VCaP (cell line): Measurements from ENCODE around the gene CDKN2B.
A peak's percentile ranks its signal among the peaks of the same experiment; 100 is the strongest.

Experiments
- H3K27ac ChIP-seq: fragments of 450-650 bp; 2 replicates; pipeline ENCODE4 v1.5.1; 2017
- TF ChIP-seq, protein P1 (sequence below): fragments of 450-650 bp; conservative IDR thresholded peaks from 2 replicates; pipeline ENCODE4 v1.5.1; 2017; ENCODE audit warnings: mild to moderate bottlenecking, moderate library complexity

The CDKN2B gene

DNA sequence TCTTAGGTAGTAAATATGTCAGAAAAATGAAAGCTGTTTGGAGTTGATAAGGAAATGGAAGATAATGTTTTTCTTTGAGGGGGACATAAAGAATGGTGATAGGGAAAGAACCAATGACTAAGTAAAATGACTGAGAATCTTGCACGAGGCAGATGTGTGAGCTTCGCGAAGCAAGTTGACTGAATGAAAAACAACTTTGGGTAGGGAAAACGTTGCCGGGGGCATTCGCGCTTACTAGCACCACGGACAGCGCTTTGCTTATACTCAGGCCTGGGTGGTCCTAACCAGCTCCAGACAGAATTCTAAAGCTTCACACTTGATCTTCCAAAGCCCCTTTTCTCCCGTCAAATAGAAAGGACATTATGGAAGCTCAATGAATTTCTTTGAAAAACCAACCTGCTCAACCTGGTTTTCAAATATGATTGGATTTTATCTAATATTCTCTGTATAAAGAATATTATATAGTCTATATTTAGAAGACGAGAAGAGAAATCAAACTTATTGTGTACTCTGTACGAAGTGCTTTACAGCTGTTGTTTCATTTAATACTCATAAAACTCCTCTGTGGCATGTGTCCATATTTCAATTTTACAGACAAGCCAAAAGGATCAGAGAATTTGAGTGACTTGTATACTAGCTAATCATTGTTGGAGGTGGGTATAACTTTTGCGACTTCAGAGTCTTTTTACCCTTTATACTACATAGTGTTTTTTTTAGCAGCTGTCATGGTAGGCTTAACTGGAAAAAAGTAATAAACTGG is 1.9 kb upstream of the CDKN2B start:
- H3K27ac ChIP-seq, result no peak overlapping the region
- TF ChIP-seq, protein P1, sequence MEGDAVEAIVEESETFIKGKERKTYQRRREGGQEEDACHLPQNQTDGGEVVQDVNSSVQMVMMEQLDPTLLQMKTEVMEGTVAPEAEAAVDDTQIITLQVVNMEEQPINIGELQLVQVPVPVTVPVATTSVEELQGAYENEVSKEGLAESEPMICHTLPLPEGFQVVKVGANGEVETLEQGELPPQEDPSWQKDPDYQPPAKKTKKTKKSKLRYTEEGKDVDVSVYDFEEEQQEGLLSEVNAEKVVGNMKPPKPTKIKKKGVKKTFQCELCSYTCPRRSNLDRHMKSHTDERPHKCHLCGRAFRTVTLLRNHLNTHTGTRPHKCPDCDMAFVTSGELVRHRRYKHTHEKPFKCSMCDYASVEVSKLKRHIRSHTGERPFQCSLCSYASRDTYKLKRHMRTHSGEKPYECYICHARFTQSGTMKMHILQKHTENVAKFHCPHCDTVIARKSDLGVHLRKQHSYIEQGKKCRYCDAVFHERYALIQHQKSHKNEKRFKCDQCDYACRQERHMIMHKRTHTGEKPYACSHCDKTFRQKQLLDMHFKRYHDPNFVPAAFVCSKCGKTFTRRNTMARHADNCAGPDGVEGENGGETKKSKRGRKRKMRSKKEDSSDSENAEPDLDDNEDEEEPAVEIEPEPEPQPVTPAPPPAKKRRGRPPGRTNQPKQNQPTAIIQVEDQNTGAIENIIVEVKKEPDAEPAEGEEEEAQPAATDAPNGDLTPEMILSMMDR, result no peak

DNA sequence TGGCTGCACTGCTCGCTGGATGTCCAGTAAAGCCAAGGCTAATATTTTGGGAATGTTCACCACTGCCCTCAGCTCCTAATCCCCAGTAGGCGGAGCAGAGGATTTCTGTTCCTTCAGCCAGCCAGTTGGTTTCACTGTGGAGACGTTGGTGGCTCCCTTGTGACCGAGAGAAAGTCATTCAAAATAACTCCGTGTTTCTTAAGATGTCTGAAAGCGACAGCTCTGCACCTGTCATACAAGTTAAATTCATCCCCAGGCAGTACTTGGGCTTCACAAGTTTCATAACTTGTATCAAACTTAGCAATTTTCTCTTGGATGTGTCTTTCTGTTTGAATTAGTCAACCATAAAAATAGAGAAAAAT is 382 bp upstream of the CDKN2B start:
- TF ChIP-seq, protein P1, result no peak
- H3K27ac ChIP-seq, result peak overlapping the region; percentile 65

DNA sequence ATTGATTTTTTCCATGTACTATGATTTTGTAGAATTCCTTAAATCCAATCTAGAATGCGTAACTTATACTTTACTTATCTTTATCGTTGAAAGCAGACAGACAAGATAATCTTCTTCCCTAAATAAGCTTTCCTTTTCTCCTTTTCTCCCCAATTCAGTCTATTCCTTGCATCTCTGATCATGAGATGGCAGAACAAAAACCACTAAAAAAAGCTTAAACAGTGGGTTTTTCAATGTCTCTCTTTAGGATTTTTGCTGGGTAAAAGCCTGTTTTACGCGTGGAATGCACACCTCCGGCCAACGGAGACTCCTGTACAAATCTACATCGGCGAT is 755 bp downstream of the CDKN2B start:
- peak overlapping the region; percentile 65 for H3K27ac ChIP-seq
- TF ChIP-seq, protein P1, result 0 out of 2 replicates have a peak, but pooled peaks have one; percentile 38

DNA sequence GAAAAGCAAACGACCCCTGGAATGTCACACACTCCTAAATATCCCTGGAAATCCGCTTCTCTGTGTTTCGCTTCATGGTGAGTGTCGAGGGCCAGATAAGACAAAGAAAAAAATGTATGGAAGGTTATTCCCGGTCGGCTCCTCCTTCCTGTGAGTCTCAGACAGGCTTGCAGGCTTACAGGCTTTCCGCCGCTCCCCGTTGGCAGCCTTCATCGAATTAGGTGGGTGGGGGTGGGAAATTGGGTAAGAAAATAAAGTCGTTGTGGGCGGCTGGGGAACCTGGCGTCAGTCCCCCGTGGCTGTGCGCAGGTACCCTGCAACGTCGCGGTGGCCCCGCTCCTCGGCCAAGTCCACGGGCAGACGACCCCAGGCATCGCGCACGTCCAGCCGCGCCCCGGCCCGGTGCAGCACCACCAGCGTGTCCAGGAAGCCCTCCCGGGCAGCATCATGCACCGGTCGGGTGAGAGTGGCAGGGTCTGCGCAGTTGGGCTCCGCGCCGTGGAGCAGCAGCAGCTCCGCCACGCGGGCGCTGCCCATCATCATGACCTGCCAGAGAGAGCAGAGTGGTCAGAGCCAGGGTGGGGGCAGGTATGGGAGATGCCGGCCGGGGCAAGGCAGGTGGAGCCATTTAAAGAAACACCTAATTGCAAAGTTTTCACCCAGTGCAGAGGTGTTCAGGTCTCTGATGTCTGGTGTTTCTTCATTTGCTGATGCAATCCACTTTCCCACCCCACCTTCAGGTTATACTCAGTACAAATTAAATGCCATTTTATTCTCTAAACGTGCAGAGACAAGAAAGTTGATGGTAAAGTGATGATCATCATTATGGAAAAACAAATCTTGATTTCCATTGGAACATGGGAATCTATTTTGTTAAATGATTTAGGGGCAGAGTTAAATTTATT is 3.2 kb downstream of the CDKN2B start:
- TF ChIP-seq, protein P1, result no peak
- H3K27ac ChIP-seq, result no peak overlapping the region

DNA sequence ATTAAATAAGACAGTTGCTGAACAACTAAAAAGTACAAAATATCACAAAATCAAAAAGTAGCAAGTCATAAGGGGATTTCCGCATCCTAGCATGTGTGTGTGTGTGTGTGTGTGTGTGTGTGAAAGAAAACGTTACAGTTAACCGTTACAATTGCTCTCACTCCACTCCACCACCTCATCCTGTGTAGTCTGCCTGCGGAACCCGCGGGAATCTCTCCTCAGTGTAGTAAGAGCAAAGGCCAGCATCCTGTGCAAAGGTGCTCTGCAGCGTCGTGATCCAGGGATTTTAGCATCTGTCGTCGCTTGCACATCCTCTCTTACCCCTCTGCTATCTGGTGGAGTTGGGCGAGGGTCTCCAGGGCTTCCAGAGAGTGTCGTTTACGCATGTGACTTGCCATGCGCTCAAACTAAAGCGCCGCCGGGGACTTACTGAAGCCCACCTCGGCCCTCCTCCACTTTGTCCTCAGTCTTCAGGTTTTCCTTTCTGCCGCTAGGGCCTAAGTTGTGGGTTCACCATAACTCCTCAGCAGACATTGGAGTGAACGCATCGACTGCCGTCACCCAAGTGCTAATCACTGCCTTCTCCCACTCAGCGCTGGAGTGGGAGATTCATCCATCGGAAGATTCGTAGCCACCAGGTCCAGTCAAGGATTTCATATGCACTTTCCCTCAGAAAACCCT is 3.9 kb downstream of the CDKN2B start:
- TF ChIP-seq, protein P1, result no peak
- no peak overlapping the region for H3K27ac ChIP-seq

DNA sequence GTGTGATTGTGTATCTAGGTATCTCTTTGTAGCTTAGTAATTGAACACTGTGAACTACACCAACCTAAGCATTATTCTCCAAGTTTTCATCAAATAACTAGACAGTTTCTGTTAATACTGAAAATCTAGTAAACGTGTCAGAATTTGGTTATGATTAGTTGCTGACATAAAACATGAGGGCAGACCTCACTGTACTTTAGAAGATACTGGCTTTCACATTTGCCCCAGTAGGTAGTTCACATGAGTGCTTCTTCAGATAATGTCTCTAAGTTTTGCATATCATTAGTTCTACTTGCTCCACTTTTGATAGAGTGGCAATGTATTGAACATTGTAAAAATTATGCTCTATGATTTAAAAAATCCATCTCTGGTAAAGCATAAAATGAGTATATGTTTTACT is 7.1 kb downstream of the CDKN2B start:
- TF ChIP-seq, protein P1, result no peak
- no peak overlapping the region for H3K27ac ChIP-seq

DNA sequence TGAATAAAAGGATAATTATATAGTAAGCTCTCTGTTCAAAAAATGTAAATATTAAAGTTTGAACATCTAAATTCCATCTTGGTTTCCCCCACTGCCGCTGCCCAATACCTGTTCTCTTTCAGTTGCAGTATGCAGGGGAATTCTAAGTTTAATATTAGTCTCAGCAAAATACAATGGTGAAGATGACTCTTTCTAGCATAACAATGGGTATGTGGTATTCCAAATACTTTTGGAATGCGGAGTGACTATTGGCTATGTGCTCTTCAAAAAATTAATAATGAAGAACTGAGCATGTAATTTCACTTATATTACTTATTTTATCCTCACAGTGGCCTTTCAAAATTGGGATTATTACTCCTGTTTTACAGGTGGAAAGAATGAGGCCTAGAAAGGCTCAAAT is 11.1 kb downstream of the CDKN2B start:
- no peak overlapping the region for H3K27ac ChIP-seq
- TF ChIP-seq, protein P1, result no peak
